SK-N-SH treated with all-trans-retinoic acid at 6 μM for 48 hours (cell line): Measurements from ENCODE around the gene FBXO10.

Experiments used
- ATAC-seq: fragments of 200-7000 bp; cut with Tn5 transposase; 3 replicates; pipeline ENCODE4 v1.9.1; 2020; ENCODE audit warnings: mild to moderate bottlenecking, moderate library complexity
- ARNTL ChIP-seq: fragments of 450-650 bp; formaldehyde crosslinking; IDR thresholded peaks from 2 replicates; pipeline ENCODE4 v1.5.0; 2020; ENCODE audit warnings: low read depth, mild to moderate bottlenecking, moderate library complexity, borderline replicate concordance
- BACH2 ChIP-seq: fragments of 250-450 bp; sonication (Bioruptor Pico); IDR thresholded peaks from 2 replicates; pipeline ENCODE4 v1.9.0; 2021; ENCODE audit warnings: mild to moderate bottlenecking, borderline replicate concordance
- ESRRG ChIP-seq: fragments of 250-450 bp; sonication (Bioruptor Pico); IDR thresholded peaks from 2 replicates; pipeline ENCODE4 v1.6.1; 2021; ENCODE audit warnings: mild to moderate bottlenecking
- GLIS3 ChIP-seq: fragments of 250-450 bp; sonication (Bioruptor Pico); IDR thresholded peaks from 2 replicates; pipeline ENCODE4 v1.5.0; 2020; ENCODE audit warnings: mild to moderate bottlenecking, moderate library complexity
- ISL1 ChIP-seq: fragments of 250-450 bp; sonication (Bioruptor Pico); IDR thresholded peaks from 2 replicates; pipeline ENCODE4 v2.1.2; 2022; ENCODE audit warnings: mild to moderate bottlenecking, moderate library complexity
- OSR1 ChIP-seq: fragments of 250-450 bp; sonication (Bioruptor Pico); IDR thresholded peaks from 2 replicates; pipeline ENCODE4 v1.8.0; 2022; ENCODE audit warnings: moderate library complexity, mild to moderate bottlenecking, inconsistent platforms
- PATZ1 ChIP-seq: fragments of 250-450 bp; sonication (Bioruptor Pico); IDR thresholded peaks from 2 replicates; pipeline ENCODE4 v1.8.0; 2020; ENCODE audit warnings: mild to moderate bottlenecking, moderate library complexity, borderline replicate concordance
- POU6F1 ChIP-seq: fragments of 250-450 bp; sonication (Bioruptor Pico); IDR thresholded peaks from 2 replicates; pipeline ENCODE4 v1.8.0; 2021; ENCODE audit warnings: low read depth, mild to moderate bottlenecking, moderate library complexity, borderline replicate concordance
- PPARA ChIP-seq: fragments of 250-450 bp; sonication (Bioruptor Pico); IDR thresholded peaks from 2 replicates; pipeline ENCODE4 v1.5.0; 2020; ENCODE audit warnings: mild to moderate bottlenecking, borderline replicate concordance
- RARB ChIP-seq: fragments of 250-450 bp; sonication (Bioruptor Pico); IDR thresholded peaks from 2 replicates; pipeline ENCODE4 v1.8.0; 2021; ENCODE audit warnings: mild to moderate bottlenecking, moderate library complexity
- SNAI2 ChIP-seq: fragments of 250-450 bp; sonication (Bioruptor Pico); IDR thresholded peaks from 2 replicates; pipeline ENCODE4 v1.5.0; 2020; ENCODE audit warnings: mild to moderate bottlenecking, moderate library complexity
- TOX ChIP-seq: fragments of 250-450 bp; sonication (Bioruptor Pico); IDR thresholded peaks from 2 replicates; pipeline ENCODE4 v1.8.0; 2021; ENCODE audit warnings: mild to moderate bottlenecking, moderate library complexity, borderline replicate concordance
- ZC3H10 ChIP-seq: fragments of 250-450 bp; sonication (Bioruptor Pico); IDR thresholded peaks from 2 replicates; pipeline ENCODE4 v1.5.1; 2021; ENCODE audit warnings: mild to moderate bottlenecking, moderate library complexity
- ZFP30 ChIP-seq: fragments of 450-650 bp; formaldehyde crosslinking; IDR thresholded peaks from 2 replicates; pipeline ENCODE4 v1.5.0; 2022; ENCODE audit warnings: mild to moderate bottlenecking, moderate library complexity
- ZNF565 ChIP-seq: fragments of 450-650 bp; formaldehyde crosslinking; conservative IDR thresholded peaks from 2 replicates; pipeline ENCODE4 v1.5.0; 2020; ENCODE audit warnings: low read depth, mild to moderate bottlenecking, moderate library complexity
- ZNF70 ChIP-seq: fragments of 450-650 bp; formaldehyde crosslinking; IDR thresholded peaks from 2 replicates; pipeline ENCODE4 v1.5.0; 2020; ENCODE audit warnings: mild to moderate bottlenecking, moderate library complexity
- ZNF8 ChIP-seq: fragments of 450-650 bp; formaldehyde crosslinking; IDR thresholded peaks from 2 replicates; pipeline ENCODE4 v1.5.0; 2020; ENCODE audit warnings: mild to moderate bottlenecking, moderate library complexity
- TF ChIP-seq, protein P1 (sequence below): fragments of 250-450 bp; sonication (Bioruptor Pico); IDR thresholded peaks from 2 replicates; pipeline ENCODE4 v1.5.0; 2020; ENCODE audit warnings: mild to moderate bottlenecking, moderate library complexity
- TF ChIP-seq, protein P2 (sequence below): fragments of 250-450 bp; sonication (Bioruptor Pico); IDR thresholded peaks from 2 replicates; pipeline ENCODE4 v1.5.1; 2020; ENCODE audit warnings: low read depth, mild to moderate bottlenecking, moderate library complexity
- TF ChIP-seq, protein P3 (sequence below): fragments of 250-450 bp; sonication (Bioruptor Pico); IDR thresholded peaks from 2 replicates; pipeline ENCODE4 v1.5.1; 2021; ENCODE audit warnings: mild to moderate bottlenecking, moderate library complexity

Gene FBXO10

DNA sequence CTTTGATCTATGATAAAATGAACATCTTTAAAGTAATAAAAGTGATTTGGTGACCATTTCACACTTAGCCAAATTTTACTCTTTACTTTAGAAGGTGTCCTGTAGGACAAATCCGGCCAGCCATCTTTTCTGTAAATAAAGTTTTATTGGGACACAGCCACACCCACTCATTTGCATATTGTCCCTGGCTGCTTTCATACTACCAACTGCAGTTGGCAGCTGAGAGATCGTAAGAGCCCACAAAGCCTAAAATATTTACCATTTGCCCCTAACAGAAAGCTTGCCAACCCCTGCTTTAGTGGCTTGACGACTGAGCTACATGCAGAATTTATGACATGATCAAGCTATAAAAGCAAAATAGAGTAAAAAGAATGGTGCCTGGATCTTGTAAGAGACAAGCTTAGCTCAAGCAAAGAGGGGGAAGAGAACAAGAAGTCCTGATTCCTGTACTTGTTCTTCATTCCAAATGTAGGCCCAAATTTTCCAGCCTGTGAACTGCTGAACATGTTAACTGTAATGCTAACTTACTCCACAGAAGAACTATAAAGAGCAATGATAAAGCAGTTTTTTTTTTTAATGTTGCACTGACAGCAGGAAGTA, 7.4 kb upstream of the FBXO10 start (continued):
- TF ChIP-seq, protein P1, sequence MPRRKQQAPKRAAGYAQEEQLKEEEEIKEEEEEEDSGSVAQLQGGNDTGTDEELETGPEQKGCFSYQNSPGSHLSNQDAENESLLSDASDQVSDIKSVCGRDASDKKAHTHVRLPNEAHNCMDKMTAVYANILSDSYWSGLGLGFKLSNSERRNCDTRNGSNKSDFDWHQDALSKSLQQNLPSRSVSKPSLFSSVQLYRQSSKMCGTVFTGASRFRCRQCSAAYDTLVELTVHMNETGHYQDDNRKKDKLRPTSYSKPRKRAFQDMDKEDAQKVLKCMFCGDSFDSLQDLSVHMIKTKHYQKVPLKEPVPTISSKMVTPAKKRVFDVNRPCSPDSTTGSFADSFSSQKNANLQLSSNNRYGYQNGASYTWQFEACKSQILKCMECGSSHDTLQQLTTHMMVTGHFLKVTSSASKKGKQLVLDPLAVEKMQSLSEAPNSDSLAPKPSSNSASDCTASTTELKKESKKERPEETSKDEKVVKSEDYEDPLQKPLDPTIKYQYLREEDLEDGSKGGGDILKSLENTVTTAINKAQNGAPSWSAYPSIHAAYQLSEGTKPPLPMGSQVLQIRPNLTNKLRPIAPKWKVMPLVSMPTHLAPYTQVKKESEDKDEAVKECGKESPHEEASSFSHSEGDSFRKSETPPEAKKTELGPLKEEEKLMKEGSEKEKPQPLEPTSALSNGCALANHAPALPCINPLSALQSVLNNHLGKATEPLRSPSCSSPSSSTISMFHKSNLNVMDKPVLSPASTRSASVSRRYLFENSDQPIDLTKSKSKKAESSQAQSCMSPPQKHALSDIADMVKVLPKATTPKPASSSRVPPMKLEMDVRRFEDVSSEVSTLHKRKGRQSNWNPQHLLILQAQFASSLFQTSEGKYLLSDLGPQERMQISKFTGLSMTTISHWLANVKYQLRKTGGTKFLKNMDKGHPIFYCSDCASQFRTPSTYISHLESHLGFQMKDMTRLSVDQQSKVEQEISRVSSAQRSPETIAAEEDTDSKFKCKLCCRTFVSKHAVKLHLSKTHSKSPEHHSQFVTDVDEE (CRISPR knock-in tag) = no peak
- TF ChIP-seq, all 23 proteins: peak for 0

- peak; percentile 87 for ATAC-seq
- no peak for TF ChIP-seq ZNF8 (CRISPR knock-in tag)
- no peak for TF ChIP-seq ISL1
- TF ChIP-seq RARB (CRISPR knock-in tag) = no peak
- no peak for TF ChIP-seq PATZ1 (CRISPR knock-in tag)
- TF ChIP-seq, protein P2, sequence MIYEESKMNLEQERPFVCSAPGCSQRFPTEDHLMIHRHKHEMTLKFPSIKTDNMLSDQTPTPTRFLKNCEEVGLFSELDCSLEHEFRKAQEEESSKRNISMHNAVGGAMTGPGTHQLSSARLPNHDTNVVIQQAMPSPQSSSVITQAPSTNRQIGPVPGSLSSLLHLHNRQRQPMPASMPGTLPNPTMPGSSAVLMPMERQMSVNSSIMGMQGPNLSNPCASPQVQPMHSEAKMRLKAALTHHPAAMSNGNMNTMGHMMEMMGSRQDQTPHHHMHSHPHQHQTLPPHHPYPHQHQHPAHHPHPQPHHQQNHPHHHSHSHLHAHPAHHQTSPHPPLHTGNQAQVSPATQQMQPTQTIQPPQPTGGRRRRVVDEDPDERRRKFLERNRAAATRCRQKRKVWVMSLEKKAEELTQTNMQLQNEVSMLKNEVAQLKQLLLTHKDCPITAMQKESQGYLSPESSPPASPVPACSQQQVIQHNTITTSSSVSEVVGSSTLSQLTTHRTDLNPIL (CRISPR knock-in tag) = no peak
- TF ChIP-seq, protein P3, sequence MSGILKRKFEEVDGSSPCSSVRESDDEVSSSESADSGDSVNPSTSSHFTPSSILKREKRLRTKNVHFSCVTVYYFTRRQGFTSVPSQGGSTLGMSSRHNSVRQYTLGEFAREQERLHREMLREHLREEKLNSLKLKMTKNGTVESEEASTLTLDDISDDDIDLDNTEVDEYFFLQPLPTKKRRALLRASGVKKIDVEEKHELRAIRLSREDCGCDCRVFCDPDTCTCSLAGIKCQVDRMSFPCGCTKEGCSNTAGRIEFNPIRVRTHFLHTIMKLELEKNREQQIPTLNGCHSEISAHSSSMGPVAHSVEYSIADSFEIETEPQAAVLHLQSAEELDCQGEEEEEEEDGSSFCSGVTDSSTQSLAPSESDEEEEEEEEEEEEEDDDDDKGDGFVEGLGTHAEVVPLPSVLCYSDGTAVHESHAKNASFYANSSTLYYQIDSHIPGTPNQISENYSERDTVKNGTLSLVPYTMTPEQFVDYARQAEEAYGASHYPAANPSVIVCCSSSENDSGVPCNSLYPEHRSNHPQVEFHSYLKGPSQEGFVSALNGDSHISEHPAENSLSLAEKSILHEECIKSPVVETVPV (CRISPR knock-in tag) = no peak
- TF ChIP-seq PPARA (CRISPR knock-in tag) = no peak
- TF ChIP-seq ESRRG (CRISPR knock-in tag) = no peak
- TF ChIP-seq ZNF70 = no peak
- no peak for TF ChIP-seq BACH2
- no peak for TF ChIP-seq ZNF565
- TF ChIP-seq GLIS3 (CRISPR knock-in tag) = no peak
- no peak for TF ChIP-seq ZC3H10 (CRISPR knock-in tag)
- TF ChIP-seq, protein P1 (CRISPR knock-in tag) = no peak
- no peak for TF ChIP-seq TOX (CRISPR knock-in tag)
- TF ChIP-seq ZFP30 (CRISPR knock-in tag) = no peak
- TF ChIP-seq OSR1 = no peak
- TF ChIP-seq SNAI2 (CRISPR knock-in tag) = no peak
Observed at GRCh38 chr9:37582548-37583157, 6.5 kb upstream of the FBXO10 start.

DNA sequence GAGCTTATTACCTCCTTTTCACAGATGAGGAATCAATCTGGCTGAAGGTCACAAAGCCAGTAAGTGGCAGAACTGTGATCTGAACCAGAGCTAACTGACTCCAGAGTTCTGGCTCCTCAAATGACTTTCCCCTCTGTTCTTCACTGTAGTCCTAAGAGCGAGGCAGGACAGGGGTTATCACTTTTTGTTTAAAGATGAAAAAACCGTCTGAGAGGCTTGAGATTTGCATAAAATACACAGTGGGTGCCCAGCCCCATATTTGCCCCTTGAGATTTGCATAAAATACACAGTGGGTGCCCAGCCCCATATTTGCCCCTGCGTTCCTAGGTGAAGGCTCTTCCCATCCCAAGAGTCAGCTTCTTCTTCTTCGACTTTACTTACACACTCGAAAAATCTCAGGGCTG, 667 bp downstream of the FBXO10 start:
- peak; percentile 55 for ATAC-seq
- TF ChIP-seq RARB (CRISPR knock-in tag) (no peak), ZNF565 (no peak), PATZ1 (CRISPR knock-in tag) (no peak), ESRRG (CRISPR knock-in tag) (no peak), PPARA (CRISPR knock-in tag) (no peak), BACH2 (no peak), ARNTL (CRISPR knock-in tag) (no peak), SNAI2 (CRISPR knock-in tag) (no peak), TOX (CRISPR knock-in tag) (no peak), POU6F1 (CRISPR knock-in tag) (no peak)
- TF ChIP-seq, protein P2 (CRISPR knock-in tag) = no peak
